Ishikawa (cell line): ENCODE measurements around the gene PCYT1B.

ENCODE experiments used
- CEBPB ChIP-seq: IDR thresholded peaks from 2 replicates; pipeline ENCODE4 v1.6.1; 2012
- CREB1 ChIP-seq: IDR thresholded peaks from 2 replicates; pipeline ENCODE4 v1.6.1; 2012; ENCODE audit warnings: low read depth
- EGR1 ChIP-seq: IDR thresholded peaks from 2 replicates; pipeline ENCODE4 v1.6.1; 2012
- EP300 ChIP-seq: IDR thresholded peaks from 2 replicates; pipeline ENCODE4 v1.6.1; 2012; ENCODE audit warnings: borderline replicate concordance
- FOXM1 ChIP-seq: IDR thresholded peaks from 2 replicates; pipeline ENCODE4 v1.6.1; 2012; ENCODE audit warnings: low read depth, borderline replicate concordance
- MAX ChIP-seq: IDR thresholded peaks from 2 replicates; pipeline ENCODE4 v1.6.1; 2012
- NFIC ChIP-seq: IDR thresholded peaks from 2 replicates; pipeline ENCODE4 v1.6.1; 2012
- RAD21 ChIP-seq: IDR thresholded peaks from 2 replicates; pipeline ENCODE4 v1.6.1; 2012; ENCODE audit warnings: low read depth
- REST ChIP-seq: IDR thresholded peaks from 2 replicates; pipeline ENCODE4 v1.6.1; 2012; ENCODE audit warnings: low read depth, mild to moderate bottlenecking
- TAF1 ChIP-seq: IDR thresholded peaks from 2 replicates; pipeline ENCODE4 v1.6.1; 2012; ENCODE audit warnings: low read depth, mild to moderate bottlenecking
- TCF12 ChIP-seq: IDR thresholded peaks from 2 replicates; pipeline ENCODE4 v1.6.1; 2012; ENCODE audit warnings: low read depth
- TEAD4 ChIP-seq: IDR thresholded peaks from 2 replicates; pipeline ENCODE4 v1.6.1; 2012
- YY1 ChIP-seq: IDR thresholded peaks from 2 replicates; pipeline ENCODE4 v1.6.1; 2012; ENCODE audit warnings: low read depth
- ZBTB7A ChIP-seq: IDR thresholded peaks from 2 replicates; pipeline ENCODE4 v1.6.1; 2012; ENCODE audit warnings: low read depth
- TF ChIP-seq, protein P1 (sequence below): IDR thresholded peaks from 2 replicates; pipeline ENCODE4 v1.6.1; 2012

The PCYT1B gene

DNA sequence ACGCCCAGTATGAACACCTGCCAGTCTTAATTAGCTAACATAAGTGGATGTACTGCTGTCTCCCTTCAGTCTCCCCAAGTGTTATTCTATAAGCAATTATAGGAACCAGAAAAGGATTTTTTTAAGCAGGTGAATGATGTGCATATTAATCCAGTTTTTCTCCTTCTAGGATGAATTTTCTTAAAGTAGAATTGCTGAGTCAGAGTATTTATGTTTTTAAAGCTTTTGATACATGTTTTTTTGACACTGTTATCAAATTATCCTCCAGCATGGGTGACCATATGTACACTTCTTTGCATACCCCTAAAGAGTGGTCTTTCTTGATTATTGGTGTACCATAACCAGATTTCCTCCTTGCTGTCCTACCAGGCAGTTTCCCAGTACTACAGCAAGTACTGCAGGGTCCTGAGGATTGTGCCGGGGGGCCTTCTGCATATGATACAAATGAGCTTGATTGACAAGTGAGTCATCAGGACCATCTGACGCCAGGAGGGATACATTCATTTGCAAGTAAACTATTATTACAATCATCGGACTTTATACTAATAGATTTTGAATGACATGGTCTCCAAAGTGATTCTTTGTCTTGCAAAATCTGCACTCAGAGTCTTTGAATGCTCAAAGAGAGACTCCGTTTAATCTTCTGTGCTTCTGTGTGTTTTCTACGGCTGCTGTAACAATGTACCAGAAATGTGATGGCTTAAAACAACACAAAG, 10.7 kb upstream of the PCYT1B start:
- TF ChIP-seq CEBPB (no peak), TAF1 (no peak), NFIC (no peak), MAX (no peak), TEAD4 (no peak), RAD21 (no peak), REST (no peak), ZBTB7A (no peak), EGR1 (no peak), EP300 (no peak), FOXM1 (no peak)

DNA sequence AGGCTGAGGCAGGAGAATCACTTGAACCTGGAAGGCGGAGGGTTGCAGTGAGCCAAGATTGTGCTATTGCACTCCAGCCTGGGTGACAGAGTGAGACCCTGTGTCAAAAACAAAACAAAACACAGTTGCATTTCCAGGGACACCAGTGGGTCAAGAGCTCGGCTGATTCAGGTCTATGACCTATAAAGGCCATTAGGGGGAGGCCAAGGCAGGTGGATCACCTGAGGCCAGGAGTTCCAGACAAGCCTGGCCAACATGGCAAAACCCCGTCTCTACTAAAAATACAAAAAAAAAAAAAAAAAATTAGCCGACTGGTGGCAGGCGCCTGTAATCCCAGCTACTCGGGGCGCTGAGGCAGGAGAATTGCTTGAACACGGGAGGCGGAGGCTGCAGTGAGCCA, 8.5 kb upstream of the PCYT1B start:
- 0 out of 2 replicates have a peak, but pooled peaks have one; percentile 10 for TF ChIP-seq RAD21

DNA sequence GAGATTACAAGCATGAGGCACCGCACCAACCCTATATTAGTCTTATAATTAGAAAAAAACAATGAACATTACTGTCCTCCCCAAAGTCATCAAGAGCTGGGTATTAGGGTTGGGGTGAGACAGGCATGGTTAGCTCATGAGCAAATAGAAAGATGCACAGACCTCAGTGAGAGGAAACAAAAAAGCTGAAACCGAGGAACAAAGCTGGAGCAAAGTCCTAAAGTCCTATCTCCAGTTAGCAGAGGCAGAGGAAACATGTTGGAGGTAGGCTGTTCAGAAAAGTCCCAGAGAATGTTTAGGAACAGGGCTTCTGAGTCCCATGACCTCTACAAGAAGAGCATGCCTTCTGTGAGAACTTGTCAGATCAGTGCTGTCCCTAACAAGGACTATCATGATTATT, 4.6 kb upstream of the PCYT1B start:
- TF ChIP-seq CREB1: no peak
- TF ChIP-seq REST: no peak
- no peak for TF ChIP-seq TAF1
- TF ChIP-seq, protein P1, sequence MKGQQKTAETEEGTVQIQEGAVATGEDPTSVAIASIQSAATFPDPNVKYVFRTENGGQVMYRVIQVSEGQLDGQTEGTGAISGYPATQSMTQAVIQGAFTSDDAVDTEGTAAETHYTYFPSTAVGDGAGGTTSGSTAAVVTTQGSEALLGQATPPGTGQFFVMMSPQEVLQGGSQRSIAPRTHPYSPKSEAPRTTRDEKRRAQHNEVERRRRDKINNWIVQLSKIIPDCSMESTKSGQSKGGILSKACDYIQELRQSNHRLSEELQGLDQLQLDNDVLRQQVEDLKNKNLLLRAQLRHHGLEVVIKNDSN: no peak
- no peak for TF ChIP-seq ZBTB7A
- no peak for TF ChIP-seq MAX
- no peak for TF ChIP-seq EGR1
- no peak for TF ChIP-seq TCF12

DNA sequence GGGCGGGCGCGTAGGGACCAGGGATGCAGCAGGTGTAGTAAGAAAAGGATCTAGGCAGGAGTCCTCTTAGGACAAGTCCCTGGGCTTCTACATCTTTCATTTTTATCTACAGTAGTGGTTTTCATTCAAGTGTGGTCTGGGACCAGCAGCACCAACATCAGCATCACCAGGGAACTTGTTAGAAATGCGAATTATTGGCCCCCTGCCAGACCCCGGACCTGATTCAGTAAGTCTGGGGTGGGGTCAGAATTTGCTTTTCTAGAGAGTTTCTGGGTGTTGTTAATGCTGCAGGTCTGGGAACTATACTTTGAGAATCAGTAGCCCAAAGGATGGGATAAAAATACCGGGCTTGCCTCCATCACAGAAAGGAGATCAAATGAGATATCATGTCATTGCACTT, 1.3 kb upstream of the PCYT1B start:
- TF ChIP-seq TAF1: no peak
- TF ChIP-seq, protein P1: no peak
- no peak for TF ChIP-seq FOXM1
- no peak for TF ChIP-seq ZBTB7A
- no peak for TF ChIP-seq RAD21
- TF ChIP-seq NFIC: no peak
- no peak for TF ChIP-seq TCF12
- no peak for TF ChIP-seq TEAD4

DNA sequence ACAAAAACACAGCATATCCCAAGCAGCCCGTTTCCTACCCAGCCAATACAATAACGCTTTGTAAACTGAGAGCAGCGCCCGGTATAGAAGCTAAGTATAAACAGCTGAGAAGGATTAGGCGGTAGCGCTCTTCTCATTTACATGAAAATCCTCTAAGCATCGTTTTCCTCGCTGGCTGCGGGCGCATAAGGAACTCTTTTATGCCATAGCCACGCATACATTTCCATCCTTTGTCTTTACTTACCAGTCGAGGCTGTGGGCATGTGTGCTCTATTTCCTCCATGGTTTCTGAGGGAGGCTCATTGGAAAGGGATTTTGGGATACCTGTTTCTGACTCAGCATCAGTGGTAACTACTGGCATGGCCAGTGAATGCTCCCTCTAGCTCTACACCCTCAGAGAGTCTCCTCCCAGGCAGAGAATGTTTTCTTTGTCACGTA, 383 bp downstream of the PCYT1B start:
- TF ChIP-seq EGR1 (no peak), TAF1 (no peak), RAD21 (no peak), MAX (no peak), EP300 (no peak), TEAD4 (no peak), CREB1 (no peak), CEBPB (no peak), REST (no peak), FOXM1 (no peak), TCF12 (no peak), ZBTB7A (no peak), NFIC (no peak), YY1 (no peak)
- TF ChIP-seq, protein P1: no peak
